Esophagus muscularis mucosa (tissue), 4 donors: ENCODE measurements around the gene NME7. TPM values are rescaled to one million over a fixed set of nuclear protein-coding genes. Genes with fewer than 3 reads are reported as not detected.
A peak's percentile ranks its signal among the peaks of the same experiment; 100 is the strongest.

ENCODE experiments used
- DNase-seq: peaks from one replicate; pipeline ENCODE4 v3.0.0-alpha.2; 2017; ENCODE audit errors: extremely low spot score
- H3K27ac ChIP-seq, 4 donors: fragments of 200-600 bp; sonication (generic); replicated peaks in 1 of 4; 1 replicate in 3 of 4; 2 replicates in 1 of 4; pipeline ENCODE4 v1.5.1; 2016 to 2019; ENCODE audit warnings: mild to moderate bottlenecking in 1 of 4
- H3K27me3 ChIP-seq, 4 donors: fragments of 200-600 bp; sonication (generic); one replicate each; pipeline versions ENCODE4 v1.5.1 to v1.6.0; 2016 to 2019
- H3K36me3 ChIP-seq, 4 donors: fragments of 200-600 bp; sonication (generic); one replicate each; pipeline ENCODE4 v1.5.1; 2016 to 2019
- H3K4me1 ChIP-seq, 4 donors: fragments of 200-600 bp; sonication (generic); one replicate each; pipeline ENCODE4 v1.5.1; 2016 to 2019
- H3K4me3 ChIP-seq, 4 donors: fragments of 200-600 bp; sonication (generic); 1 replicate in 2 of 4; 2 replicates in 2 of 4; pipeline ENCODE4 v1.5.1; 2016 to 2019; ENCODE audit warnings: mild to moderate bottlenecking in 4 of 4, moderate library complexity in 1 of 4
- H3K9me3 ChIP-seq, 4 donors: fragments of 200-600 bp; sonication (generic); 1 replicate in 3 of 4; 2 replicates in 1 of 4; pipeline ENCODE4 v1.5.1; 2016 to 2019
- CTCF ChIP-seq, 3 experiments: fragments of 200-600 bp in 2 of 3; fragments of 450-650 bp in 1 of 3; sonication (generic) in 2 of 3; IDR thresholded peaks; one replicate each; pipeline ENCODE4 v1.5.1; 2017 to 2019; ENCODE audit warnings: antibody characterized with exemption in 3 of 3, mild to moderate bottlenecking in 2 of 3, moderate library complexity in 1 of 3
- EP300 ChIP-seq: sonication (generic); formaldehyde crosslinking; IDR thresholded peaks from one replicate; pipeline ENCODE4 v1.6.1; 2017; ENCODE audit warnings: antibody characterized with exemption
- POLR2A ChIP-seq: fragments of 450-650 bp; IDR thresholded peaks from one replicate; pipeline ENCODE4 v1.6.1; 2017; ENCODE audit warnings: antibody characterized with exemption, moderate library complexity, mild to moderate bottlenecking, low read depth
- POLR2AphosphoS5 ChIP-seq, 2 donors: sonication (generic); formaldehyde crosslinking; IDR thresholded peaks; one replicate each; pipeline ENCODE4 v1.6.1; 2017; ENCODE audit warnings: antibody characterized with exemption in 2 of 2
- WGBS: methylation state at CpG from one replicate; pipeline ENCODE4 v1.1.5; 2018; 5-methylcytosine and 5-hydroxymethylcytosine counted together
- intact Hi-C: fragments of 100-400 bp; cut with DNase I; formaldehyde crosslinking; loops from one replicate; pipeline ENCODE4 v1.15.1; 2023
- total RNA-seq, 4 donors: library from RNA; depleted of rRNA; stranded (reverse); fragments of >200 nt; gene quantifications; one replicate each; pipeline versions ENCODE4 v1.1.0 to v1.2.1, GENCODE V29; 2016

NME7 gene
- total RNA-seq, 4 donors from 2014 or later = 10.2 to 27.8 (median 14.5) TPM

- no peaks in the 10 kb centered on the region for H3K27me3 ChIP-seq
- no peak for DNase-seq
- 57% methylated on average over 1 of the region's 1 CpG for WGBS
- intact Hi-C loops = no loop called here
- no peak for TF ChIP-seq POLR2AphosphoS5 (IDR thresholded peaks at IDR 0.05)
- no peak for TF ChIP-seq POLR2A
- TF ChIP-seq CTCF (IDR thresholded peaks at IDR 0.05) = no peak
- no peak for TF ChIP-seq EP300
- no peak overlapping the region for H3K4me3 ChIP-seq
- H3K4me1 ChIP-seq = peaks cover 6 to 32% (median 20%) of the 10 kb centered on the region in 4 donors
- no peaks in the 10 kb centered on the region for H3K9me3 ChIP-seq
- H3K36me3 ChIP-seq = peaks cover 1 to 40% (median 16%) of the 10 kb centered on the region in 4 donors
- no peak overlapping the region for H3K27ac ChIP-seq
Observed at GRCh38 chr1:169371404-169371803, 3.8 kb upstream of the NME7 start.

GRCh38 chr1:169368406-169368769, 791 bp upstream of the NME7 start:
- TF ChIP-seq POLR2A = no peak
- no peak for TF ChIP-seq POLR2AphosphoS5 (IDR thresholded peaks at IDR 0.05)
- no peak for TF ChIP-seq EP300
- no peak for TF ChIP-seq CTCF (IDR thresholded peaks at IDR 0.05)
- WGBS = under 1% methylated on average over 16 of the region's 16 CpGs
- peak overlapping the region; percentile 74 to 85 (median 76) for H3K27ac ChIP-seq
- H3K4me1 ChIP-seq = peaks cover 6 to 36% (median 22%) of the 10 kb centered on the region in 4 donors
- H3K36me3 ChIP-seq = peaks cover 0 to 35% (median 15%) of the 10 kb centered on the region in 4 donors
- H3K9me3 ChIP-seq = no peaks in the 10 kb centered on the region
- H3K4me3 ChIP-seq = peak overlapping the region; percentile 62 to 73 (median 68)
- H3K27me3 ChIP-seq = no peaks in the 10 kb centered on the region
- no peak for DNase-seq
- intact Hi-C loops = no loop called here

- DNase-seq = no peak
- Histone ChIP-seq H3K27ac (peak overlapping the region; percentile 74 to 85 (median 76)), H3K9me3 (no peaks in the 10 kb centered on the region), H3K27me3 (no peaks in the 10 kb centered on the region), H3K4me1 (peaks cover 6 to 33% (median 22%) of the 10 kb centered on the region in 4 donors), H3K4me3 (peak overlapping the region; percentile 62 to 73 (median 68)), H3K36me3 (peaks cover 0 to 23% (median 15%) of the 10 kb centered on the region in 4 donors)
- TF ChIP-seq POLR2AphosphoS5 (IDR thresholded peaks at IDR 0.05) (no peak), EP300 (no peak), POLR2A (no peak), CTCF (IDR thresholded peaks at IDR 0.05) (no peak)
- WGBS = 8% methylated on average over 15 of the region's 15 CpGs
- intact Hi-C loops = no loop called here
Observed at GRCh38 chr1:169367096-169367685, 406 bp downstream of the NME7 start.

- Histone ChIP-seq H3K4me3 (no peak overlapping the region), H3K4me1 (peaks cover 6 to 25% (median 22%) of the 10 kb centered on the region in 4 donors), H3K27ac (no peak overlapping the region), H3K9me3 (no peaks in the 10 kb centered on the region), H3K36me3 (peaks cover 0 to 5% (median 3%) of the 10 kb centered on the region in 4 donors), H3K27me3 (no peaks in the 10 kb centered on the region)
- no peak for DNase-seq
- intact Hi-C loops = no loop called here
- no peak for TF ChIP-seq POLR2A
- TF ChIP-seq POLR2AphosphoS5 (IDR thresholded peaks at IDR 0.05) = no peak
- TF ChIP-seq EP300 = no peak
- TF ChIP-seq CTCF (IDR thresholded peaks at IDR 0.05) = no peak
- 91% methylated on average over 2 of the region's 2 CpGs for WGBS
Observed at GRCh38 chr1:169364948-169365347, 2.6 kb downstream of the NME7 start.
